ENCODE results near the gene GGNBP2. TPM values are rescaled to one million over a fixed set of nuclear protein-coding genes. Genes with fewer than 3 reads are reported as not detected.

GGNBP2 gene
- total RNA-seq, 2 donors from 2014 or later, result 84.2 to 95.7 TPM

GRCh38 chr17:36611345-36612072 is 66.8 kb downstream of the GGNBP2 start:
- no peak for ATAC-seq (replicated peaks)
- H3K4me3 Mint-ChIP-seq, result no peak overlapping the region
- peaks cover 4% of the 10 kb centered on the region for H3K4me1 Mint-ChIP-seq
- H3K9me3 Mint-ChIP-seq, result no peaks in the 10 kb centered on the region
- no peaks in the 10 kb centered on the region for H3K27me3 Mint-ChIP-seq
- no peak overlapping the region for H3K27ac Mint-ChIP-seq
- peaks cover 11% of the 10 kb centered on the region for H3K36me3 Mint-ChIP-seq (ENCODE audit: low read depth)

- Mint-ChIP-seq H3K36me3 (ENCODE audit: low read depth) (peaks cover 11% of the 10 kb centered on the region), H3K4me1 (peaks cover 4% of the 10 kb centered on the region), H3K9me3 (no peaks in the 10 kb centered on the region), H3K4me3 (no peak overlapping the region), H3K27ac (no peak overlapping the region), H3K27me3 (no peaks in the 10 kb centered on the region)
- no peak for ATAC-seq (replicated peaks)
These were observed 67.6 kb downstream of the GGNBP2 start for GRCh38 chr17:36612323-36612722.

- peaks cover 3% of the 10 kb centered on the region for H3K36me3 Mint-ChIP-seq (ENCODE audit: low read depth)
- peaks cover under 1% of the 10 kb centered on the region for H3K4me1 Mint-ChIP-seq
- no peaks in the 10 kb centered on the region for H3K9me3 Mint-ChIP-seq
- no peak overlapping the region for H3K4me3 Mint-ChIP-seq
- H3K27me3 Mint-ChIP-seq, result no peaks in the 10 kb centered on the region
- no peak for ATAC-seq (replicated peaks)
- H3K27ac Mint-ChIP-seq, result peak overlapping the region; percentile 43
These were observed 68.4 kb downstream of the GGNBP2 start for GRCh38 chr17:36613155-36613554.

DNA sequence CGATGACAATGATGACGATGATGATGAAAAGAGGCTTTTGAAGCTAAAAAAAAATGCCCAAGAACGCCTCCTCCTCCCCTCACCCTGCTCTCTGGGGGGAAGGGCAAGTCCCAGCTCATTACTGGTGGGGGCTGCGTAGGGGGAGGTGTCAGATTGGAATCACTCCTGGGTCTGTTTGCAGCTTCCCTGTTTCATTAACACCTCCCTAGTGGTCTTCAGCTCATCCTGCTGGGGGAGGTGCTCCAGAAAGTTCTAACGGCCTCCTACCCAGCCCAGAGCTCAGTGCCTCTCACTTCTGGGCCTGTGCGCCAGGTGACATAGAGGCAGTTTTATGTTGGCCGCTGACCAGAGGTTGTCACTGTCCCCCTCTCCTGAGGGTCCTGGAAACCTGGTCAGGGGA is 69.4 kb downstream of the GGNBP2 start:
- no peaks in the 10 kb centered on the region for H3K9me3 Mint-ChIP-seq
- no peaks in the 10 kb centered on the region for H3K4me1 Mint-ChIP-seq
- no peak overlapping the region for H3K4me3 Mint-ChIP-seq
- ATAC-seq (replicated peaks), result no peak
- H3K27ac Mint-ChIP-seq, result no peak overlapping the region
- no peaks in the 10 kb centered on the region for H3K36me3 Mint-ChIP-seq (ENCODE audit: low read depth)
- no peaks in the 10 kb centered on the region for H3K27me3 Mint-ChIP-seq

GRCh38 chr17:36614933-36615332 is 70.2 kb downstream of the GGNBP2 start:
- H3K9me3 Mint-ChIP-seq, result no peaks in the 10 kb centered on the region

DNA sequence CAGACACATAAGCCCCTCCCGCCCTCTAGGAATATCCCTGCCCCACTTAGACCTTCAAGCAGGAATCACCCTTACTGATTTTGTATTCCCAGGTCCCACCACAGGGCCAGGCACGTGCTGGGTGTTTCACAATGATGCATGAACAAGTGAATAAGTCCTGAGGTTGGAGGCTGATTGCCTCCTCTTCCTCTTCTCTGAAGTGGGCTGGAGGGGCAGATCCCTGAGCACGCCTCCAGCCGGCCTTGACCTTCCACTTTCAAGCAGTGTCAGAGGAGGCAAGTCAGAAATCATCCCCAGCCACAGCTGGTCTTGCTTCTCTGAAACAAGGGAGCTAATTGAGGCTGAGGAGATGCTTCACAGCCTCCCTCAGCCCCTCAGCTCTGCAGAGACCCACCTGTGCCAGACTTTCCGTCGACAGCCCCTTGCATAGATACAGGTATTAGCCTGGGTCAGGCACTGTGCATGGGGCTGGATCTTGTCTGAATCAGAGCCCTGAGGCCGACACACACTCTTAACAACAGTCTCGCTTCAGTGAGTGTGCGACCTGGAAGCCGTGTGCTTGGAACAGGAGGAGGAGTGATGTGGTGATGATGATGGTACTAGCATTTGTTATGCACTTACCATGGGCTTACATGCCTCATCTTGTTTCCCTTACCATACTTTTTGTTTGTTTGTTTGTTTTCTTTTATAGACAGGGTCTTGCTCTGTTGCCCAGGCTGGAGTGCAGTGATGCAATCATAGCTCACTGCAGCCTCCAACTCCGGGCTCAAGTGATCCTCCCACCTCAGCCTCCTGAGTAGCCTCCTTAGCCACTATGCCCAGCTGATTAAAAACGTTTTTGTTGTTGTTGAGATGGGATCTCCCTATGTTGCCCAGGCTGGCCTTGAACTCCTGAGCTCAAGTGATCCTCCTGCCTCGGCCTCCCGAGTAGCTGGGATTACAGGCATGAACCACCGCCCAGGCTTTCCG is 71.6 kb downstream of the GGNBP2 start:
- Mint-ChIP-seq H3K4me1 (no peaks in the 10 kb centered on the region), H3K9me3 (no peaks in the 10 kb centered on the region), H3K36me3 (ENCODE audit: low read depth) (no peaks in the 10 kb centered on the region), H3K27ac (no peak overlapping the region), H3K27me3 (no peaks in the 10 kb centered on the region), H3K4me3 (no peak overlapping the region)
- ATAC-seq (replicated peaks), result no peak

More at GRCh38 chr17:36614933-36615332, 70.2 kb downstream of the GGNBP2 start:
- H3K27me3 Mint-ChIP-seq, result no peaks in the 10 kb centered on the region
- no peak for ATAC-seq (replicated peaks)
- no peak overlapping the region for H3K27ac Mint-ChIP-seq
- no peaks in the 10 kb centered on the region for H3K4me1 Mint-ChIP-seq
- H3K36me3 Mint-ChIP-seq (ENCODE audit: low read depth), result no peaks in the 10 kb centered on the region
- H3K4me3 Mint-ChIP-seq, result no peak overlapping the region

DNA sequence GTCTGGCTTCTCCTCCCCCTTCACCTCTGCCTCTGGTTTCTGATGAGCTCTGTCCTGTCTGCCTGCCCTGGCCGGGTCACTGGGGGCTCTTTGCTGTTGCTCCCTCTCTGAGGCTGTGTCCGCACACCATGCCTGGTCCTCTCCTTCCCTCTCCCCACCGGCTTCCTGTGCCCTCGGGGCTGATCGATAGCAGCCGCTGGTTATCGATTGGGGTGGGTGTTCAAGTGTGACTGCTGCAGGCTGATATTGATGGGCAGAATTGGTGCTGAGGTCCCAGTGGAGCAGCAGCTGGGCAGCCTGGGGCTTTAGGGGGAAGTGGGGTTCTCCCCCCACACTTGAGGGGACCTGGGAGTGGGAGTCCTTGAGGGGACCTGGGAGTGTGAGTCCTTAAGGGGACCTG is 73.1 kb downstream of the GGNBP2 start:
- ATAC-seq (replicated peaks), result no peak
- Mint-ChIP-seq H3K36me3 (ENCODE audit: low read depth) (no peaks in the 10 kb centered on the region), H3K9me3 (no peaks in the 10 kb centered on the region), H3K4me3 (no peak overlapping the region), H3K4me1 (no peaks in the 10 kb centered on the region), H3K27ac (no peak overlapping the region), H3K27me3 (no peaks in the 10 kb centered on the region)

DNA sequence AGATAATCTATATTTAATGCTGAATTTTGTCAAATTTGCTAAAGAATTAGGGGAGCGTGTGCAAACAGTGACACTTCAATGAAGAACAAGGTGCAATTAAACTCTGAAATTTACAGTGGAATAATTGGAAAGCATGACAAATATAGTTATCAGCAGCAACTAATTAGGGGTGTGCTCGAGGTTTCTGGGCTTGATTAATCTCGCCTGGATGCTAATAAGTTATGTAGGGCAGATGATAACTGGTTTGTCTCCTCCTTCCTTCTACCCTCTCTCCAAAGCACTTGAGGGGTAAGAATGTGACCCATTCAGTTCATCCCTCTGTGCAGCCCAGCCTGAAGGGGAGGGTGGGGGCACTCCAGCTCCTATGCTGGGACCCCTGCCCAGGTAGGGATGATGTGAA is 78.6 kb downstream of the GGNBP2 start:
- H3K27me3 Mint-ChIP-seq, result no peaks in the 10 kb centered on the region
- no peak overlapping the region for H3K4me3 Mint-ChIP-seq
- no peak overlapping the region for H3K27ac Mint-ChIP-seq
- no peaks in the 10 kb centered on the region for H3K4me1 Mint-ChIP-seq
- ATAC-seq (replicated peaks), result no peak
- no peaks in the 10 kb centered on the region for H3K9me3 Mint-ChIP-seq
- H3K36me3 Mint-ChIP-seq (ENCODE audit: low read depth), result no peaks in the 10 kb centered on the region

GRCh38 chr17:36625188-36625587 is 80.5 kb downstream of the GGNBP2 start:
- Mint-ChIP-seq H3K27me3 (peaks cover 3% of the 10 kb centered on the region), H3K4me3 (no peak overlapping the region), H3K27ac (no peak overlapping the region), H3K9me3 (no peaks in the 10 kb centered on the region), H3K4me1 (no peaks in the 10 kb centered on the region), H3K36me3 (ENCODE audit: low read depth) (no peaks in the 10 kb centered on the region)
- no peak for ATAC-seq (replicated peaks)

DNA sequence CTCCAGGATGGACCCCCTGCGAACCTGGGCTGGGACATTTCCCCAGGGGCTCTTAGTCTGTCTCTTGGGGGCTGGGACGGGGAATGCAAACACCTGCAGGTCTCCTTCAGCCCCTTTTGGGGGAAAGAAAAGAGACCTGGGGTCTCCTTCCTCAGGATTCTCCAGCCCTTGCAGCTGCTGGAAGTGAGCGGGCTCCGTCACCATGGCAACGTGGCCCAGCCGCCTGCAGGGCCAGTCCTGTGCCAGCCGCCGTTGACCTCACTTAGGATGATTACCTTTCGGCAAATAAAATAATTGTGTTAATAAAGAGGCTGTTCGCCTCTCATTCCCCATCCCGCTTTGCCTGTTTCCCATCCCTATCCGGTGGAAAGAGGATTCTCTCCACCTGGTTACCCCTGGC is 82.4 kb downstream of the GGNBP2 start:
- Mint-ChIP-seq H3K9me3 (no peaks in the 10 kb centered on the region), H3K4me3 (no peak overlapping the region), H3K27ac (no peak overlapping the region), H3K36me3 (ENCODE audit: low read depth) (no peaks in the 10 kb centered on the region), H3K27me3 (peaks cover 6% of the 10 kb centered on the region), H3K4me1 (no peaks in the 10 kb centered on the region)
- ATAC-seq (replicated peaks), result no peak

DNA sequence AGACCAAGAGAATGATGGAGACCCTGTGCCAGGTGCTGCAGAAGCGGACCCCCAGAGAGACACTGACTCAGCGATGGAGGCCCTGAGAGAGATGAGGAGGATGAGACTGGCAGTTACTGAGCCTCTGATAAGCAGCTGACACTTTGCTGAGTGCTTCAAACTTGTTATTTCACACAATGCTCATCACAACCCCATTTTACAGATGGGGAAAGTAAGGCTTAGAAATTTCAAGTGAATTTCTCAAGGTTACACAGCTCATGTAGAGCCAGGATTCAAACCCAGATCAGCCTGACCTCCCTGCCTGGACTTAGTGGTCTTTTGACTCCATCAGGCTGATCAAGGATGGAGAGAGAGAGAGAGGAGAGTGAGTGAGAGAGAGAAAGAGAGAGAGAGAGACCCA is 83.9 kb downstream of the GGNBP2 start:
- ATAC-seq (replicated peaks), result no peak

GRCh38 chr17:36629252-36629847 is 84.6 kb downstream of the GGNBP2 start:
- peaks cover 23% of the 10 kb centered on the region for H3K27me3 Mint-ChIP-seq
- H3K36me3 Mint-ChIP-seq (ENCODE audit: low read depth), result no peaks in the 10 kb centered on the region
- no peak overlapping the region for H3K27ac Mint-ChIP-seq
- no peaks in the 10 kb centered on the region for H3K9me3 Mint-ChIP-seq
- H3K4me1 Mint-ChIP-seq, result no peaks in the 10 kb centered on the region
- peak; percentile 90 for ATAC-seq (replicated peaks)
- H3K4me3 Mint-ChIP-seq, result no peak overlapping the region

More for the DNA sequence above, 83.9 kb downstream of the GGNBP2 start:
- H3K27me3 Mint-ChIP-seq, result peaks cover 20% of the 10 kb centered on the region
- no peak overlapping the region for H3K27ac Mint-ChIP-seq
- H3K4me3 Mint-ChIP-seq, result no peak overlapping the region
- no peaks in the 10 kb centered on the region for H3K4me1 Mint-ChIP-seq
- no peaks in the 10 kb centered on the region for H3K36me3 Mint-ChIP-seq (ENCODE audit: low read depth)
- no peaks in the 10 kb centered on the region for H3K9me3 Mint-ChIP-seq

DNA sequence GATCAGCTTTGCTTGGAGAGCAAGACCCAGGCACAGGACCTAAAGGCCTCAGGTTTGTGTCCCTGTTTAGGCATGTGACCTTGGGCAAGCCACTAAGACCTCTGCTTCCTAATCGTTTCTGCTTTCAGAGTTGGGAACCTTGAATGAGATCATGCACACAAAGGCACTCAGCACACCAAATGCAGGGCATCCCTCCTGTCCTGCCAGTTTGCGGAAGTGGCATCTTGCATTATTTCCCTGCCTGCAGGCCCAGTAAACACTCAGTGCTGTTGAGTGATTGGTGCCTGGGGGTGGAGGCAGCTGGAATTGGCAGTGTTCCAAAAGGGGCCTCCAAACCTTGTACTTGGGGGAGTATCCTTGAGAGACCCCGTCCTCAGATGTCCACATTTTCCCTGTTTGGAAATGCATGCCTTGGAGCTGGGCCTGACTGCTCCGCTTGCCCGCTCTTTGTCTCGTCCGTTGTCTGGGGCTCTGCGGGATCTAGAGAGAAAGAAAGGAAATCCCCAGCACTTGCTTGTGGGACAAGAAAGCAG is 85.3 kb downstream of the GGNBP2 start:
- Mint-ChIP-seq H3K9me3 (no peaks in the 10 kb centered on the region), H3K36me3 (ENCODE audit: low read depth) (no peaks in the 10 kb centered on the region), H3K4me1 (no peaks in the 10 kb centered on the region), H3K27me3 (peaks cover 28% of the 10 kb centered on the region), H3K4me3 (no peak overlapping the region), H3K27ac (no peak overlapping the region)
- ATAC-seq (replicated peaks), result no peak

DNA sequence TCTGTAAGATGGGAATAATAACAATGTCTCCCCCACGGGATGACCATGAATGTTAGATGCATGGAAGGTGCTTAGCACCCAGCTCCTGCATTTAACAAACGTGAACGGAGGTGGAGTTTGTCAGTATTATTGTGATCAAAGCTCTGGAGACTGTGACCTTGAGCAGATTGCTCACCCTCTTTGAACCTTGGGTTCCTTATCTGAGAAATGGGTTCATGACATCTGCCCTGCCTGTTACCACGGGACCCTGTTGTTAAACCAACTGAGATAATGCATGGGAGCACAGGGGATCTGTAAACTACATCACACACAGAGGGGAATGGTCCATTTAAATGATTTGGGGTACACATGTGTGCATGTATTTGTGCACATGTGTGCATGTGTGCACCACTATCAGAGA is 86.3 kb downstream of the GGNBP2 start:
- Mint-ChIP-seq H3K4me3 (no peak overlapping the region), H3K4me1 (no peaks in the 10 kb centered on the region)

More for the DNA sequence above, 86.3 kb downstream of the GGNBP2 start:
- Mint-ChIP-seq H3K9me3 (no peaks in the 10 kb centered on the region), H3K27me3 (peaks cover 33% of the 10 kb centered on the region), H3K27ac (no peak overlapping the region), H3K36me3 (ENCODE audit: low read depth) (no peaks in the 10 kb centered on the region)
- ATAC-seq (replicated peaks), result no peak

Measured in activated T-helper 17 cell treated with anti-CD3 and anti-CD28 coated beads, Interleukin-2, amount 50 U/mL, for 72 hours (primary cell).